ENCODE data around the gene PHC2. TPM values are rescaled to one million over a fixed set of nuclear protein-coding genes. Genes with fewer than 3 reads are reported as not detected.
"Not testable (repeated sequence)": the region's sequence is repeated elsewhere in the genome, so short reads cannot be mapped to it uniquely, and the experiment has no call there.

Gene PHC2
- polyA plus RNA-seq, 10 donors: 63.4 to 73.7 (median 67.6) TPM

DNA sequence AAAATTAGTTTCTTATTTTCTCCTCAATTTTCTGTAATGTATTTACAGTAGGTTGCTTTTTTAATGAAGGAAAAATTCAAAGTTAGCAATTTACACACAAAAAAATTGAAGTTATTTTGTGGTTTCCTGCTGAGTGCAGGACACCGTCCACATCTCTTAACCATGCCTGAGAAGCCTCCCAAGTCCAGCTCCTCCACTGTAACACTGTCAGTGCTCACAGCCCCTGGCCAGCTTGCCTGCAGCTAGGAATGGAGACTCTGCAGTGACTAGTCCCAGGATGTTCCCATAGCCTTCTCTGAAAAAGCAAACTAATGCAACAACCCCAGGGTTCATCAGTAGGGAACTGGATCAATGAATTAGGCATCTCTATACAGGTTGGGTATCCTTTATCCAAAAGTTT, 113.5 kb downstream of the PHC2 start:
- DNase-seq: no peak

DNA sequence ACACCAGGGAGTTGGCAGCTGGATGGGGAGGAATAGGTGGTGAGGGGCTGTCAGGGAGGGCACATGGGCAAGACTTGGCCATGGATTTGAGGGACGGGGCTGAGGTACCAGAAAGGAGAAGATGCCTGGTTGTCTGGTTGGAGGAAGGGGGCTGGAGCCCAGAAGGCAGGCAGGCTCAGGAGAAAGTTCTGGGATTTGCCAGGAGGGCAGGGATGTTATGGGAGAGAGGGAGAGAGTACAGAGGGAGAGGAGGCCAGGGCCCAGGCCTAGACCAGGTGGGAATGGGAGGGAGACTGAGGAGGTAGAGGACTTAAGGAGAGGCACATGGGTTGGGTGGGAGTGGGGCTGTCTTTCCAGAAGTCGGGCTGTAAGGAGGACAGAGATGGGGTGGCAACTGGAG, 114.3 kb downstream of the PHC2 start:
- no peak for DNase-seq

GRCh38 chr1:33314416-33314815, 116.5 kb downstream of the PHC2 start:
- DNase-seq: no peak

DNA sequence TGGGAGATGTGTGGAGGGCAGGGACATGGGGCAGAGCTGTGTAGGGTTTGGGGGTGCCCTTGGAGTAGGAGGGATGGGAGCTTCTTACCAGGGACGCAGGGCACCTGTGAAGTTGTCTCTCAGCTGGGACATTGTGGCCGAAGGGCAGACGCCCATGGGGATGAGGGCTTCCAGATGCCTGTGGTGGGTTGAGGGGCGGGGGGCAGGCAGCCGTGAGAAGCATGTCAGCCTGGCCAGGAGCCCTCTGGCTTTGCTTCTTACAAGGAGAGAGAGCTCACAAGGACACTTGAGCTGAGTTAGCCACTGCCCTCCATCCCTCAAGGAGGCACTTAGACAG, 118.5 kb downstream of the PHC2 start:
- no peak for DNase-seq

DNA sequence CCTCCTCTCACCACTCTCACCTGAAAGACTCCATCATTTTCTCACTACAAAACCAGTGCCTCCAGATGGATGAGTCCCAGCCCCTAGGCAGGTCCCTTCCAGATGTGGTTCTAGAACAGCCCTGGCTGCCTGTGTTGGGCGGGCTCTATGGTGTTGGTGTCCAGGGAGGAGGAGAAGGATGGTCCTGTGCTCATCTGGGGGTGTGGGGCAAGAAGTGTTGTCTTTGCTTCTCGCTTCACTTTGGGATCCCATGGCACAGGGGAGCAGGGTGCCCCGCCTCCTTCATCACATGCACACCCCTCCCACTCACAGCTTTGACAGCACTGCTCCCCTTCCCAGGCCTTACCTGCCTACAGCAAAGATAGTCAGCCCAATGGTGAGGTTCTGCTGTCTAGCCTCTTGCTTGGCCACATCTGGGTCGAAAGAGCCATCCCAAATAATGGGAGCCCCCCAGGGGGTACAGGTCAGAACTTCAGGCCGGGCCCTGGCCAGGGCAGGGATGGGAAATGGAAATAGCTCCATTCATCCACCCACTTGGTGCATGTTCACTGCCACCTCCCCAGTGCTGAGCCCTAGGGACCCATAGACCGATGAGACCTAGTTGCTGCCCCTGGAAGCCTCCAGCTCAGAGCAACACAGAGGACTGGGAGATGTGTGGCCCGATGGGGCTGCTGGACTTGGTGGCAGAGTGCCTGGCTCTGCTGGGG, 119.0 kb downstream of the PHC2 start:
- no peak for DNase-seq

DNA sequence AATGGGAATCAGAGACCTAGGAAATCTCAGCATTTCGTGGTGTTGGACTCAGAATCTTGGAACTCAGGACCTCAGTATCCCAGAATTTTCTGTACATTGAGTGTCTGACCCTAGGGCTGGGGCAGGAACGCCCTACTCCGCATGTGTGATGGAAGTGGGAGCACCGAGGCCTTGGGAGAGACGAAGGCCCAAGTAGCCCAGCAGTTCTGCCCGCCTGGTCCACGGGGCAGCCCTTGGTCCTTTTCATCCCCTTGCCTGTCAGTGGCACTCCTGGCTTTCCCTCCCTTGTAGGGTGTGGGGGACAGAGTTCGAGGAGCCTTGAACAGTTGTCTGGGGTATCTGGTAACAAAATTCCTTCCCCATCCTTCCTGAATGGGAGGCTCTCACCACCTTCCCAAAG, 120.2 kb downstream of the PHC2 start:
- no peak for DNase-seq

DNA sequence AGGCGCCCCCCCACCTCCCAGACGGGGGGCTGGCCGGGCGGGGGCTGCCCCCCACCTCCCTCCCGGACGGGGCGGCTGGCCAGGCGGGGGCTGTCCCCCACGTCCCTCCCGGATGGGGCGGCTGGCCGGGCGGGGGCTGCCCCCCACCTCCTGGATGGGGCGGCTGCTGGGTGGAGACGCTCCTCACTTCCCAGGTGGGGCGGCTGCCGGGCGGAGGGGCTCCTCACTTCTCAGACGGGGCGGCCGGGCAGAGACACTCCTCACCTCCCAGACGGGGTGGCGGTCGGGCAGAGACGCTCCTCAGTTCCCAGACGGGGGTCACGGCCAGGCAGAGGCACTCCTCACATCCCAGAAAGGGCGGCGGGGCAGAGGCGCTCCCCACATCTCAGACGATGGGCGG, 121.5 kb downstream of the PHC2 start:
- not testable (repeated sequence) for DNase-seq

- no peak for DNase-seq
Observed at GRCh38 chr1:33307494-33307864, 123.4 kb downstream of the PHC2 start.

GRCh38 chr1:33306653-33307493, 124.0 kb downstream of the PHC2 start:
- DNase-seq: peak in 2 of 3 donors; percentile 62 to 78

DNA sequence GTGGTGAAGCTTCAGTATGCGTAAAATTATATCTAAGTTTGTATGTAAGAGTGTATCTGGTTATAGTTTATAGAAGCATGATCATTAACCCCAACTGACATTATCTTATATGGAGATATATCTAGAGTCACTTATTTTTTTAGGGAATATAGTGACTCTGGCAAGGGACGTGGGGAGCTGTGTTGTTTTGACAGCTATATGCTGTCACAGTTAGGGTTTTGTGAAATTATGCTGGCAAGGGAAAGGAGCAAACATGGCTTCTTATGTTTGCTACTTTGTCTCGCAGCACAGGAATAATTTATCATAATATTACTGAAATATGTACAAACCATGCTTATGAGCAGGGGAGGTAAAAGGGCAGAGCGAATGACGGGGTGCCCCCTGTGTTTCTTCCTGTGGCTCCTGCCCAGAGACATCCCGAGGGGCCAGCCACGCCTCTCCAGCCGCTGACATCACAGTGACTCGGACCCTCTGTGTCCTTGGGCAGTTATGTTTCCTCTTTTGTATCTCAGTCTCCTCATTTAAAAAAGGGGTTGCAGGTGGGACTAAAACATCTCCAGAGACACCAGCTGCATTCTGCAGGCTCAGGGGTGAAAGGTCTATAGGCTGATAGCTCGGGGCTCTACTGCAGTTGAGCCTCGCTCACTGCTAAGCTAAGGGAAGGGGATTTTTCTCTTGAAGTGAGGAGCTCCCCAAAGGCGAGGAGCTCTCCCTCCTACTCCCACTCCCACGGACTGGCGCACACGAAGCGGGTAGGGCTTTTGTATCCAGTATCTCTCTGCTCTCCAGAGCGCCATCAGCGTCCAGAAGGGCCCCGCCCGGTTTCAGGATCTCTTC, 124.9 kb downstream of the PHC2 start:
- no peak for DNase-seq

GRCh38 chr1:33305016-33305415, 125.9 kb downstream of the PHC2 start:
- DNase-seq: no peak

- no peak for DNase-seq
Observed at GRCh38 chr1:33302325-33302724, 128.6 kb downstream of the PHC2 start.

DNA sequence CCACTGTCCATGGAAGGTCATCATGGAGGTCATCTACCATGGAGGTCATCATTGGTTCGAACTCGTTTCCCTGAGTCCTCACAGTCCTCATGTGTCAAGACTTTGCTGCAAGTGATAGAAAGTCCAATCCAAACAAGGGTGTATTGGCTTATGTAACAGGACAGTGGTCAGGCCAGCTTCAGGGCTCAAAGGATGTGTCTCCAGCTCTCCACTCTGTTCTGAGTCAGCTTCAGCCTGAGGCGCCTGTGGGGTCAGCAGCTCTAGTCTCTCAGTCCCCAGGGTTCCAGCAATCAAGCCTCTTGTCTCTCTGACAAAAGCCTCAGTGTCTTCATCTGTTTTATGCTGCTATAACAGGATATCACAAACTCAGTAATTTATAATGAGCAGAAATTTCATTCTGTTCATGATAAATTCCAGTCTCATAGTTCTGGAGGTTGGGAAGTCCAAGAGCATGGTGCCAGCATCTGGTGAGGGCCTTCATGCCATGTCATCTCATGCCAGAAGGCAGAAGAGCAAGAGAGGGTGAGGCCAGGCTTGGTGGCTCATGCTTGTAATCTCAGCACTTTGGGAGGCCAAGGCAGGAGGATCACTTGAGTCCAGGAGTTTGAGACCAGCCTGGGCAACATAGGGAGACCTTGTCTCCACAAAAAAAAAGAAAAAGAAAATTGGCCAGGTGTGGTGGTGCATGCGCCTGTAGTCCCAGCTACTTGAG, 129.5 kb downstream of the PHC2 start:
- peak in 1 of 3 donors; percentile 22 for DNase-seq

DNA sequence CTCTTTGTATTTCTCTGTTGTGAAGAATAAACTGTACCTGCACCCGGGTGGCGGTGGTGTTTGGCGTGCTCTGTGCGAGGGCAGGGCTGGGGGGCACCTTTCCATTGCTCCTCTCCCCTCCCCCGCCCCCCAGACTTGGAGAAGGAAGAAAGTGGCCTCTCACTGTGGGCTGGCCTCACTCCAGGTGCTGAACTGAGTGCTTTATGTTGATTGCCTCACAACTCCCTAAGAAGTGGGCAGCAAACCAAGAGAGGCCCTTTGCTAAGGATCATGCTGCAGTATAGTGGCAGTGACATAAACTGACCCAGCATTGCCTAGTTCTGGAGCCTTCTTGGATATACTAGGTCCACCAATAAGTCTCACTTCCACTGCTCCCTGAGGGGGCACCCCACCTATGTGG, 130.2 kb downstream of the PHC2 start:
- DNase-seq: peak; percentile 47 to 84 (median 61)

- no peak for DNase-seq
Observed at GRCh38 chr1:33299461-33300155, 131.3 kb downstream of the PHC2 start.

DNA sequence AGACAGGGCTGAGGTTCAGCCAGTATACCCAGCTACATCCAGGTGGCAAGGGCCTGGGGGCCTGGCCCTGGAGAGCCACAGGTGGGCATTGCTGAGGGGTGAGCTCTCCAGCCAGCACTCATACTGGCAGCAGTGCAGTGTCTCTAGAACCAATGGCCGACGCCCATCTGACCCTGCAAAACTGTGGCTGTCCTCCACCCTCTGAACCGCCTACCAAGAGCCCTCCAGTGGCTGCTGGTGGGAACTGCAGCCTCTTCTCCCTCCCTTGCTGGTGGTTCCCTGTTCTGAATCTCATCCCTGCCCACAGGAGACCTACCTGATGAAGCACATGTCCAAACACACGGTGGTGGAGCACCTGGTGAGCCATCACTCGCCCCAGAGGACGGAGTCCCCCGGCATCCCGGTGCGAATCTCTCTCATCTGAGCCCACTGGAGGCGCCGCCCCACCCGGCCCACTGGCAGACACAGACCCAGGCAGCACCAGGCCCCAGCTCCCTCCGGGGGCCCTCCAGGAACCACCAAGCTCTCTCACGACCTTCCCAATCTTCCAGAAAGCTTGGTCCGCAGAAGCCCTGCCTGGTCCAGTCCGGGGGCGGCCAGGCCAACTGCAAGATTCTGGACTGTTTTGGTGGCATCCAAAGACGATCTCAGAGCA, 132.1 kb downstream of the PHC2 start:
- DNase-seq: peak in 2 of 3 donors; percentile 44 to 76

- DNase-seq: no peak
Observed at GRCh38 chr1:33297911-33298622, 132.8 kb downstream of the PHC2 start.

GRCh38 chr1:33296824-33297223, 134.1 kb downstream of the PHC2 start:
- no peak for DNase-seq

GRCh38 chr1:33296082-33296458, 134.8 kb downstream of the PHC2 start:
- no peak for DNase-seq

Data from muscle of back (tissue), 11 donors.